Astrocyte (in vitro differentiated cells and primary cell): ENCODE results near the gene GCSAM.

ENCODE experiments used
- CTCF ChIP-seq: IDR thresholded peaks from 2 replicates; pipeline ENCODE4 v1.5.1; 2011; ENCODE audit warnings: low read depth, mild to moderate bottlenecking, inconsistent platforms, low read length, moderate library complexity; ENCODE audit not compliant: insufficient read depth
- EZH2 ChIP-seq: IDR thresholded peaks from 2 replicates; pipeline ENCODE4 v1.6.1; 2012; ENCODE audit warnings: mild to moderate bottlenecking, low read length, inconsistent platforms; ENCODE audit not compliant: insufficient read depth

- TF ChIP-seq CTCF (no peak), EZH2 (no peak)
Measured at GRCh38 chr3:112132975-112133448, at the start of gene GCSAM.
